ENCODE measurements around the gene NEK5.
"Not testable (repeated sequence)": the region's sequence is repeated elsewhere in the genome, so short reads cannot be mapped to it uniquely, and the experiment has no call there.

The NEK5 gene

GRCh38 chr13:52136763-52137162 lies 7.9 kb upstream of the NEK5 start:
- DNase-seq = no peak

GRCh38 chr13:52130641-52131040 lies 1.8 kb upstream of the NEK5 start:
- no peak for DNase-seq

GRCh38 chr13:52127783-52128702 lies 830 bp downstream of the NEK5 start:
- DNase-seq = peak; percentile 39

- no peak for DNase-seq
These were observed 1.5 kb downstream of the NEK5 start for GRCh38 chr13:52127378-52127777.

GRCh38 chr13:52125547-52125946 lies 3.3 kb downstream of the NEK5 start:
- no peak for DNase-seq

GRCh38 chr13:52118595-52118994 lies 10.3 kb downstream of the NEK5 start:
- no peak for DNase-seq

- no peak for DNase-seq
These were observed 10.8 kb downstream of the NEK5 start for GRCh38 chr13:52118095-52118494.

- no peak for DNase-seq
These were observed 16.3 kb downstream of the NEK5 start for GRCh38 chr13:52112591-52112990.

GRCh38 chr13:52109116-52109670 lies 19.7 kb downstream of the NEK5 start:
- DNase-seq = no peak

- no peak for DNase-seq
These were observed 23.0 kb downstream of the NEK5 start for GRCh38 chr13:52105841-52106240.

- DNase-seq = no peak
These were observed 24.2 kb downstream of the NEK5 start for GRCh38 chr13:52104624-52105023.

GRCh38 chr13:52103386-52103785 lies 25.5 kb downstream of the NEK5 start:
- DNase-seq = no peak

- DNase-seq = not testable (repeated sequence)
These were observed 26.4 kb downstream of the NEK5 start for GRCh38 chr13:52102423-52102822.

- no peak for DNase-seq
These were observed 31.7 kb downstream of the NEK5 start for GRCh38 chr13:52097197-52097596.

GRCh38 chr13:52096748-52097147 lies 32.1 kb downstream of the NEK5 start:
- no peak for DNase-seq

GRCh38 chr13:52096062-52096461 lies 32.8 kb downstream of the NEK5 start:
- DNase-seq = no peak

GRCh38 chr13:52092087-52092486 lies 36.8 kb downstream of the NEK5 start:
- DNase-seq = no peak

GRCh38 chr13:52091473-52091872 lies 37.4 kb downstream of the NEK5 start:
- no peak for DNase-seq

GRCh38 chr13:52085421-52085820 lies 43.5 kb downstream of the NEK5 start:
- no peak for DNase-seq

GRCh38 chr13:52084981-52085380 lies 43.9 kb downstream of the NEK5 start:
- DNase-seq = not testable (repeated sequence)

GRCh38 chr13:52082601-52083000 lies 46.3 kb downstream of the NEK5 start:
- no peak for DNase-seq

- not testable (repeated sequence) for DNase-seq
These were observed 49.0 kb downstream of the NEK5 start for GRCh38 chr13:52079891-52080290.

GRCh38 chr13:52070929-52071523 lies 57.8 kb downstream of the NEK5 start:
- DNase-seq = no peak

GRCh38 chr13:52067237-52067636 lies 61.6 kb downstream of the NEK5 start:
- no peak for DNase-seq
